Neural cell (in vitro differentiated cells): ENCODE results near the gene CANX.

Source experiments
- EP300 ChIP-seq: fragments of 450-650 bp; conservative IDR thresholded peaks from 2 replicates; pipeline ENCODE4 v1.6.1; 2014; ENCODE audit warnings: antibody characterized with exemption, mild to moderate bottlenecking, moderate library complexity; ENCODE audit not compliant: poor library complexity, severe bottlenecking
- EZH2 ChIP-seq: fragments of 200-600, 300-800 bp; shearing (Covaris generic), sonication (generic); IDR thresholded peaks from 2 replicates; pipeline ENCODE4 v1.6.1; 2014; ENCODE audit warnings: antibody characterized with exemption, low read length, borderline replicate concordance, mild to moderate bottlenecking; ENCODE audit not compliant: insufficient read depth, poor library complexity, severe bottlenecking
- MXI1 ChIP-seq: fragments of 450-650 bp; conservative IDR thresholded peaks from 2 replicates; pipeline ENCODE4 v1.6.1; 2014; ENCODE audit warnings: antibody characterized with exemption, mild to moderate bottlenecking; ENCODE audit not compliant: poor library complexity, severe bottlenecking
- POLR2AphosphoS5 ChIP-seq: IDR thresholded peaks from 2 replicates; pipeline ENCODE4 v1.6.1; 2012
- RAD21 ChIP-seq: fragments of 450-650 bp; conservative IDR thresholded peaks from 2 replicates; pipeline ENCODE4 v1.6.1; 2014; ENCODE audit warnings: antibody characterized with exemption, mild to moderate bottlenecking, moderate library complexity
- SMC3 ChIP-seq: fragments of 450-650 bp; conservative IDR thresholded peaks from 2 replicates; pipeline ENCODE4 v1.6.1; 2014; ENCODE audit warnings: antibody characterized with exemption, mild to moderate bottlenecking, moderate library complexity; ENCODE audit not compliant: poor library complexity
- TAF1 ChIP-seq: IDR thresholded peaks from 2 replicates; pipeline ENCODE4 v1.6.1; 2012; ENCODE audit warnings: low read depth
- TF ChIP-seq, protein P1 (sequence below): fragments of 450-650 bp; IDR thresholded peaks from 2 replicates; pipeline ENCODE4 v1.5.1; 2014; ENCODE audit warnings: antibody characterized with exemption, mild to moderate bottlenecking, moderate library complexity; ENCODE audit not compliant: poor library complexity, severe bottlenecking

DNA sequence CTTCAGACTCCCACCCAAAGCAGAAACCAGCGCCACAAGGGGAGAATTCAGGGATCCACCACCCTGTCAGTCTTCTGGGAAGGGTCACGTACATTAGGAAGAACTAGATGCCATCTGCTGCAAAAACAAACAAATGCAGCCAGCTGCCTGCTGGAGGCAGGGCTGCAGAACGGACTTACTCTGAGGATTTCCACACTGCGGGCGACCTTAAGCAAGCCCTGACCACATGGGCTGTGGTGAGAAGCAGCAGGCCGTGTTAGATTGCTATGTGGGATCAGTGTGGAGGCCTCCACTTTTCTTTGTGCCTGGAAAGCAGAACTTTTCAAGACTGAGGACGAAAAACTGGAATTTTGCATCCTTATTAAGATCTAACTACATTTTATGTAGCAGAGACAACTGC lies 81.6 kb downstream of the CANX start:
- TF ChIP-seq EZH2 (no peak), POLR2AphosphoS5 (no peak), MXI1 (no peak), RAD21 (no peak), EP300 (no peak), SMC3 (no peak), TAF1 (no peak)
- TF ChIP-seq, protein P1, sequence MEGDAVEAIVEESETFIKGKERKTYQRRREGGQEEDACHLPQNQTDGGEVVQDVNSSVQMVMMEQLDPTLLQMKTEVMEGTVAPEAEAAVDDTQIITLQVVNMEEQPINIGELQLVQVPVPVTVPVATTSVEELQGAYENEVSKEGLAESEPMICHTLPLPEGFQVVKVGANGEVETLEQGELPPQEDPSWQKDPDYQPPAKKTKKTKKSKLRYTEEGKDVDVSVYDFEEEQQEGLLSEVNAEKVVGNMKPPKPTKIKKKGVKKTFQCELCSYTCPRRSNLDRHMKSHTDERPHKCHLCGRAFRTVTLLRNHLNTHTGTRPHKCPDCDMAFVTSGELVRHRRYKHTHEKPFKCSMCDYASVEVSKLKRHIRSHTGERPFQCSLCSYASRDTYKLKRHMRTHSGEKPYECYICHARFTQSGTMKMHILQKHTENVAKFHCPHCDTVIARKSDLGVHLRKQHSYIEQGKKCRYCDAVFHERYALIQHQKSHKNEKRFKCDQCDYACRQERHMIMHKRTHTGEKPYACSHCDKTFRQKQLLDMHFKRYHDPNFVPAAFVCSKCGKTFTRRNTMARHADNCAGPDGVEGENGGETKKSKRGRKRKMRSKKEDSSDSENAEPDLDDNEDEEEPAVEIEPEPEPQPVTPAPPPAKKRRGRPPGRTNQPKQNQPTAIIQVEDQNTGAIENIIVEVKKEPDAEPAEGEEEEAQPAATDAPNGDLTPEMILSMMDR, result no peak
